HepG2 (cell line): ENCODE data around the gene ZFP3. TPM values are rescaled to one million over a fixed set of nuclear protein-coding genes. Genes with fewer than 3 reads are reported as not detected.
"Not testable (repeated sequence)": the region's sequence is repeated elsewhere in the genome, so short reads cannot be mapped to it uniquely, and the experiment has no call there.

Experiments used
- ATAC-seq: fragments of 200-7000 bp; cut with Tn5 transposase; 3 replicates; pipeline ENCODE4 v1.9.1; 2020; ENCODE audit warnings: mild to moderate bottlenecking, moderate library complexity
- BruUV-seq: library from RNA; stranded (reverse); fragments of 400-500 nt; replicated peaks from 2 replicates; lab custom pipeline; 2021; lab: Mats Ljungman, UMichigan
- CTCF ChIA-PET: fragments of 300-600 bp; formaldehyde crosslinking; extraction: SDS; loops from one replicate; lab custom pipeline; 2021; ENCODE audit warnings: low total read pairs, inconsistent platforms, low intra/inter-chr PET ratio; lab: Yijun Ruan, JAX
- POLR2A ChIA-PET: fragments of 350-600 bp; sonication (Branson Sonifier 250); formaldehyde crosslinking; loops from one replicate; lab custom pipeline; 2020; ENCODE audit warnings: antibody characterized with exemption, inconsistent platforms; lab: Yijun Ruan, JAX
- DNase-seq: peaks from one replicate; pipeline ENCODE4 v3.0.0-alpha.2; 2015; ENCODE audit warnings: low spot score
- FAIRE-seq: peaks from 3 replicates; lab custom pipeline; 2011; peaks lifted over from hg19 to GRCh38; lab: Jason Lieb, UNC
- H2AFZ ChIP-seq: one replicate; pipeline ENCODE4 v1.6.1; 2011; ENCODE audit warnings: low read length, inconsistent platforms
- H3K27ac ChIP-seq: fragments of 300-600 bp; 3 replicates; pipeline ENCODE4 v1.8.0; 2011; ENCODE audit warnings: mixed run types, mild to moderate bottlenecking, mixed read lengths, low read length, inconsistent platforms; ENCODE audit not compliant: insufficient read depth; ENCODE audit errors: extremely low read length
- H3K27me3 ChIP-seq, 2 experiments: fragments of 200-600 bp in 1 of 2; 2 replicates in 1 of 2; 3 replicates in 1 of 2; pipeline versions ENCODE4 v1.6.0 to v1.8.0; 2011; ENCODE audit warnings: low read length in 2 of 2, mild to moderate bottlenecking in 2 of 2, moderate library complexity in 2 of 2, inconsistent platforms in 1 of 2; ENCODE audit not compliant: insufficient read depth in 2 of 2, control insufficient read depth in 1 of 2
- H3K36me3 ChIP-seq, 2 experiments: fragments of 200-600 bp in 1 of 2; replicated peaks in 1 of 2; 2 replicates in 1 of 2; 3 replicates in 1 of 2; pipeline versions ENCODE4 v1.5.1 to v1.8.0; 2011; ENCODE audit warnings: low read length in 2 of 2, inconsistent platforms in 1 of 2; ENCODE audit not compliant: insufficient read depth in 2 of 2, control insufficient read depth in 1 of 2
- H3K4me1 ChIP-seq: 2 replicates; pipeline ENCODE4 v1.5.1; 2012; ENCODE audit warnings: low read length, inconsistent platforms; ENCODE audit not compliant: insufficient read depth
- H3K4me2 ChIP-seq: 2 replicates; pipeline ENCODE4 v1.6.0; 2011; ENCODE audit warnings: low read depth, low read length, inconsistent platforms
- H3K4me3 ChIP-seq, 3 experiments: fragments of 200-600 bp in 1 of 3; sonication (generic), shearing (Covaris generic) in 1 of 3; replicated peaks in 1 of 3; 2 replicates each; pipeline ENCODE4 v1.5.1; 2011 to 2016; ENCODE audit warnings: low read length in 3 of 3, inconsistent platforms in 2 of 3, low read depth in 2 of 3, mild to moderate bottlenecking in 2 of 3, control low read depth in 1 of 3, mixed read lengths in 1 of 3; ENCODE audit not compliant: insufficient read depth in 1 of 3
- H3K79me2 ChIP-seq: one replicate; pipeline ENCODE4 v1.6.1; 2011; ENCODE audit warnings: low read length, inconsistent platforms; ENCODE audit not compliant: insufficient read depth
- H3K9ac ChIP-seq: 2 replicates; pipeline ENCODE4 v1.6.0; 2011; ENCODE audit warnings: mild to moderate bottlenecking, low read depth, low read length, inconsistent platforms; ENCODE audit not compliant: insufficient read depth
- H3K9me3 ChIP-seq: 2 replicates; pipeline ENCODE4 v1.5.1; 2012; ENCODE audit warnings: mild to moderate bottlenecking, low read length
- H4K20me1 ChIP-seq: 2 replicates; pipeline ENCODE4 v1.6.0; 2011; ENCODE audit warnings: inconsistent platforms, mild to moderate bottlenecking, low read length, moderate library complexity; ENCODE audit not compliant: insufficient read depth
- DRAP1 ChIP-seq: IDR thresholded peaks from 2 replicates; pipeline ENCODE4 v1.6.1; 2016; ENCODE audit warnings: missing genetic modification reagents, missing compliant biosample characterization
- HNF4G ChIP-seq, 2 experiments: sonication (generic) in 1 of 2; formaldehyde crosslinking in 1 of 2; IDR thresholded peaks; 2 replicates each; pipeline versions ENCODE4 v1.4.0 to v1.6.1; 2011 to 2020; ENCODE audit warnings: borderline replicate concordance in 2 of 2, low read depth in 2 of 2, mild to moderate bottlenecking in 2 of 2, low read length in 1 of 2, missing genetic modification reagents in 1 of 2, moderate library complexity in 1 of 2
- NR0B2 ChIP-seq: sonication (generic); formaldehyde crosslinking; IDR thresholded peaks from 2 replicates; pipeline ENCODE4 v1.4.0; 2020; ENCODE audit warnings: mild to moderate bottlenecking, missing genetic modification reagents
- ZNF576 ChIP-seq: sonication (generic); formaldehyde crosslinking; IDR thresholded peaks from 2 replicates; pipeline ENCODE4 v1.4.0; 2020; ENCODE audit warnings: mild to moderate bottlenecking, missing genetic modification reagents
- WGBS: methylation state at CpG from one replicate; pipeline ENCODE4 v1.1.6; 2017; ENCODE audit warnings: low lambda C conversion rate; 5-methylcytosine and 5-hydroxymethylcytosine counted together
- in situ Hi-C: cut with HindIII; loops from 2 replicates; pipeline ENCODE4 v1.10.0; 2017; ENCODE audit warnings: low pct_unique_long_range_greater_than_20kb; ENCODE audit not compliant: extremely low pct_ligation_motif_present
- intact Hi-C: fragments of 100-400 bp; cut with micrococcal nuclease; formaldehyde crosslinking; loops from one replicate; pipeline ENCODE4 v1.10.0; 2022; ENCODE audit not compliant: unreplicated experiment
- polyA plus RNA-seq, 8 experiments: library from polyadenylated mRNA; depleted of rRNA in 3 of 8; stranded (reverse) in 7 of 8; unstranded in 1 of 8; fragments of >200 nt; fragmentation: Illumina TruSeq in 4 of 8; extraction: Trizol in 4 of 8; gene quantifications; 2 replicates each; pipeline versions ENCODE4 v1.2.1 to v1.2.3, GENCODE V29; 2011 to 2016; ENCODE audit warnings: low read depth in 4 of 8, missing spikeins in 1 of 8, mixed read lengths in 1 of 8; ENCODE audit not compliant: insufficient read depth in 1 of 8
- total RNA-seq, 5 experiments: library from RNA; depleted of rRNA; stranded (reverse); fragments of >200 nt; fragmentation: Illumina TruSeq; extraction: Trizol; gene quantifications; 2 replicates each; pipeline ENCODE4 v1.2.3, GENCODE V29; 2016; ENCODE audit warnings: low read depth in 1 of 5

The ZFP3 gene
- total and polyA plus RNA-seq, 2 of the 13 experiments (the other 11 are each of a cell fraction or from before 2014, with no cell fraction given): not detected

- TF ChIP-seq DRAP1 (CRISPR knock-in tag): no peak
- TF ChIP-seq ZNF576 (CRISPR knock-in tag): no peak
- 0 out of 2 replicates have a peak, but pooled peaks have one; percentile 14 for TF ChIP-seq HNF4G (IDR thresholded peaks at IDR 0.05; ENCODE audit: borderline replicate concordance, low read depth, low read length)
- no peak for TF ChIP-seq HNF4G (CRISPR knock-in tag; IDR thresholded peaks at IDR 0.05; ENCODE audit: borderline replicate concordance, low read depth)
- no peak for TF ChIP-seq NR0B2 (CRISPR knock-in tag)
These were observed 57.7 kb downstream of the ZFP3 start (continued) for GRCh38 chr17:5135726-5136579.

- DNase-seq, H4K20me1 ChIP-seq, H3K36me3 ChIP-seq, H3K27ac ChIP-seq, CTCF ChIA-PET, H2AFZ ChIP-seq, in situ Hi-C loops, FAIRE-seq, BruUV-seq, H3K9me3 ChIP-seq, H3K4me3 ChIP-seq, POLR2A ChIA-PET, intact Hi-C loops, ATAC-seq, H3K9ac ChIP-seq, H3K79me2 ChIP-seq: not testable (repeated sequence)
- Histone ChIP-seq H3K4me2 (peak overlapping the region; percentile 39; the same call in 1 of the 2 replicates), H3K4me1 (peaks cover 20% of the 10 kb centered on the region), H3K27me3 (peaks cover 2 to 20% of the 10 kb centered on the region in 2 experiments; a peak in 4 of 5 replicates)
- 28% methylated on average over 2 of the region's 14 CpGs for WGBS
These were observed 58.5 kb downstream of the ZFP3 start for GRCh38 chr17:5136580-5137412.

GRCh38 chr17:5137511-5138197, 59.4 kb downstream of the ZFP3 start:
- CTCF ChIA-PET, BruUV-seq, FAIRE-seq, ATAC-seq, H3K4me3 ChIP-seq, H3K4me2 ChIP-seq, H3K36me3 ChIP-seq, in situ Hi-C loops, H3K79me2 ChIP-seq, H3K9ac ChIP-seq, DNase-seq, POLR2A ChIA-PET, H3K27ac ChIP-seq, H4K20me1 ChIP-seq, H2AFZ ChIP-seq, intact Hi-C loops, H3K9me3 ChIP-seq: not testable (repeated sequence)
- Histone ChIP-seq H3K4me1 (peaks cover 20% of the 10 kb centered on the region), H3K27me3 (peaks cover 2 to 19% of the 10 kb centered on the region in 2 experiments; a peak in 4 of 5 replicates)
- WGBS: 47% methylated on average over 13 of the region's 15 CpGs
